ENCODE data around the gene MAP1LC3B2. TPM values are rescaled to one million over a fixed set of nuclear protein-coding genes. Genes with fewer than 3 reads are reported as not detected.

The MAP1LC3B2 gene
- 1 to 10 TPM; 1.3 to 1.7 TPM for total RNA-seq

GRCh38 chr12:116559162-116559935, at the start of gene MAP1LC3B2:
MAP1LC3B2 (plus strand) TSS chr12:116559381; CDS start chr12:116575943, 16,562 bp downstream.
- Mint-ChIP-seq H3K9me3 (ENCODE audit: insufficient read depth) (peaks cover 20% of the 10 kb centered on the region), H3K27me3 (ENCODE audit: low read depth) (peaks cover 3% of the 10 kb centered on the region), H3K4me1 (ENCODE audit: low read depth) (peaks cover 41% of the 10 kb centered on the region), H3K27ac (peak within 1 kb of the TSS; percentile 100), H3K4me3 (peak within 1 kb of the TSS; percentile 78), H3K36me3 (ENCODE audit: low read depth) (peaks cover 20% of the 10 kb centered on the region)
- POLR2A ChIA-PET = interaction anchor here (0.6 to 2.6 kb wide), 13 partner anchors 9 to 321 kb away, joined by 3 to 23 read pairs (median 5); no protein-coding TSS in a partner anchor
- peak; percentile 94 for DNase-seq
- peak; percentile 93 for ATAC-seq
- CTCF ChIA-PET = interaction anchor here (1.1 to 1.9 kb wide), 13 partner anchors 9 to 323 kb away, joined by 4 to 13 read pairs (median 5); no protein-coding TSS in a partner anchor

GRCh38 chr12:116513944-116514343, 45.2 kb upstream of the MAP1LC3B2 start:
- H3K27ac Mint-ChIP-seq = no peak overlapping the region
- POLR2A ChIA-PET = no interaction called here
- CTCF ChIA-PET = no interaction called here

GRCh38 chr12:116515684-116516083, 43.5 kb upstream of the MAP1LC3B2 start:
- ATAC-seq (no peak), DNase-seq (no peak)
- Mint-ChIP-seq H3K36me3 (ENCODE audit: low read depth) (no peaks in the 10 kb centered on the region), H3K4me1 (ENCODE audit: low read depth) (no peaks in the 10 kb centered on the region), H3K9me3 (ENCODE audit: insufficient read depth) (no peaks in the 10 kb centered on the region), H3K27me3 (ENCODE audit: low read depth) (peaks cover 11% of the 10 kb centered on the region), H3K27ac (no peak overlapping the region), H3K4me3 (no peak overlapping the region)
- CTCF ChIA-PET = no interaction called here
- POLR2A ChIA-PET = no interaction called here

More at GRCh38 chr12:116513944-116514343, 45.2 kb upstream of the MAP1LC3B2 start:
- DNase-seq (no peak), ATAC-seq (no peak)
- no peak overlapping the region for H3K4me3 Mint-ChIP-seq
- H3K36me3 Mint-ChIP-seq (ENCODE audit: low read depth) = no peaks in the 10 kb centered on the region
- peaks cover 11% of the 10 kb centered on the region for H3K27me3 Mint-ChIP-seq (ENCODE audit: low read depth)
- H3K9me3 Mint-ChIP-seq (ENCODE audit: insufficient read depth) = no peaks in the 10 kb centered on the region
- no peaks in the 10 kb centered on the region for H3K4me1 Mint-ChIP-seq (ENCODE audit: low read depth)

- Mint-ChIP-seq H3K4me1 (ENCODE audit: low read depth) (peaks cover 9% of the 10 kb centered on the region), H3K9me3 (ENCODE audit: insufficient read depth) (no peaks in the 10 kb centered on the region), H3K27ac (no peak overlapping the region), H3K36me3 (ENCODE audit: low read depth) (no peaks in the 10 kb centered on the region), H3K4me3 (no peak overlapping the region), H3K27me3 (ENCODE audit: low read depth) (peaks cover 11% of the 10 kb centered on the region)
- ChIA-PET CTCF (interaction anchor here (0.6 kb wide), 1 partner anchor 124 kb away, joined by 3 read pairs; no protein-coding TSS in a partner anchor), POLR2A (no interaction called here)
- no peak for ATAC-seq
- no peak for DNase-seq
These were observed 42.5 kb upstream of the MAP1LC3B2 start for GRCh38 chr12:116516657-116517056.

- ATAC-seq = no peak
- H3K27me3 Mint-ChIP-seq (ENCODE audit: low read depth) = peaks cover 7% of the 10 kb centered on the region
- H3K4me1 Mint-ChIP-seq (ENCODE audit: low read depth) = peaks cover 9% of the 10 kb centered on the region
- no peak overlapping the region for H3K4me3 Mint-ChIP-seq
- DNase-seq = no peak
- ChIA-PET CTCF (no interaction called here), POLR2A (no interaction called here)
- no peaks in the 10 kb centered on the region for H3K36me3 Mint-ChIP-seq (ENCODE audit: low read depth)
- H3K27ac Mint-ChIP-seq = no peak overlapping the region
- H3K9me3 Mint-ChIP-seq (ENCODE audit: insufficient read depth) = no peaks in the 10 kb centered on the region
These were observed 41.6 kb upstream of the MAP1LC3B2 start for GRCh38 chr12:116517431-116518045.

- DNase-seq (no peak), ATAC-seq (no peak)
- peaks cover 9% of the 10 kb centered on the region for H3K4me1 Mint-ChIP-seq (ENCODE audit: low read depth)
- peaks cover 6% of the 10 kb centered on the region for H3K27me3 Mint-ChIP-seq (ENCODE audit: low read depth)
- no peak overlapping the region for H3K27ac Mint-ChIP-seq
- H3K36me3 Mint-ChIP-seq (ENCODE audit: low read depth) = no peaks in the 10 kb centered on the region
- ChIA-PET CTCF (interaction anchor here (1.7 kb wide), 1 partner anchor 39 kb away, joined by 5 read pairs; the partner anchor contains the start of gene MAP1LC3B2), POLR2A (interaction anchor here (0.6 kb wide), 1 partner anchor 31 kb away, joined by 3 read pairs; no protein-coding TSS in a partner anchor)
- H3K4me3 Mint-ChIP-seq = no peak overlapping the region
- H3K9me3 Mint-ChIP-seq (ENCODE audit: insufficient read depth) = no peaks in the 10 kb centered on the region
These were observed 38.9 kb upstream of the MAP1LC3B2 start for GRCh38 chr12:116520225-116520760.

- POLR2A ChIA-PET = interaction anchor here (0.6 kb wide), 1 partner anchor 32 kb away, joined by 3 read pairs; no protein-coding TSS in a partner anchor
- Mint-ChIP-seq H3K4me1 (ENCODE audit: low read depth) (peaks cover 9% of the 10 kb centered on the region), H3K27me3 (ENCODE audit: low read depth) (peaks cover 6% of the 10 kb centered on the region), H3K27ac (no peak overlapping the region), H3K36me3 (ENCODE audit: low read depth) (no peaks in the 10 kb centered on the region), H3K9me3 (ENCODE audit: insufficient read depth) (no peaks in the 10 kb centered on the region), H3K4me3 (no peak overlapping the region)
- CTCF ChIA-PET = interaction anchor here (1.7 kb wide), 1 partner anchor 38 kb away, joined by 5 read pairs; the partner anchor contains the start of gene MAP1LC3B2
- ATAC-seq (no peak), DNase-seq (peak; percentile 44)
These were observed 38.2 kb upstream of the MAP1LC3B2 start for GRCh38 chr12:116520801-116521471.

GRCh38 chr12:116524311-116524710, 34.9 kb upstream of the MAP1LC3B2 start:
- POLR2A ChIA-PET = interaction anchor here (1.5 kb wide), 1 partner anchor 9 kb away, joined by 4 read pairs; no protein-coding TSS in a partner anchor
- ATAC-seq = no peak

GRCh38 chr12:116524964-116525379, 34.2 kb upstream of the MAP1LC3B2 start:
- ATAC-seq (no peak), DNase-seq (no peak)
- no peaks in the 10 kb centered on the region for H3K36me3 Mint-ChIP-seq (ENCODE audit: low read depth)
- no peak overlapping the region for H3K27ac Mint-ChIP-seq
- CTCF ChIA-PET = no interaction called here
- H3K4me1 Mint-ChIP-seq (ENCODE audit: low read depth) = peaks cover 9% of the 10 kb centered on the region
- POLR2A ChIA-PET = interaction anchor here (1.5 kb wide), 1 partner anchor 8 kb away, joined by 4 read pairs; no protein-coding TSS in a partner anchor
- no peak overlapping the region for H3K4me3 Mint-ChIP-seq
- H3K9me3 Mint-ChIP-seq (ENCODE audit: insufficient read depth) = no peaks in the 10 kb centered on the region
- peaks cover 17% of the 10 kb centered on the region for H3K27me3 Mint-ChIP-seq (ENCODE audit: low read depth)

More at GRCh38 chr12:116524311-116524710, 34.9 kb upstream of the MAP1LC3B2 start:
- no peak overlapping the region for H3K27ac Mint-ChIP-seq
- H3K27me3 Mint-ChIP-seq (ENCODE audit: low read depth) = peaks cover 17% of the 10 kb centered on the region
- DNase-seq = no peak
- no peaks in the 10 kb centered on the region for H3K36me3 Mint-ChIP-seq (ENCODE audit: low read depth)
- CTCF ChIA-PET = no interaction called here
- peaks cover 9% of the 10 kb centered on the region for H3K4me1 Mint-ChIP-seq (ENCODE audit: low read depth)
- H3K4me3 Mint-ChIP-seq = no peak overlapping the region
- H3K9me3 Mint-ChIP-seq (ENCODE audit: insufficient read depth) = no peaks in the 10 kb centered on the region

GRCh38 chr12:116525418-116526001, 33.7 kb upstream of the MAP1LC3B2 start:
- POLR2A ChIA-PET = interaction anchor here (1.5 kb wide), 1 partner anchor 8 kb away, joined by 4 read pairs; no protein-coding TSS in a partner anchor
- ATAC-seq = no peak
- Mint-ChIP-seq H3K27ac (no peak overlapping the region), H3K4me1 (ENCODE audit: low read depth) (peaks cover 9% of the 10 kb centered on the region), H3K36me3 (ENCODE audit: low read depth) (no peaks in the 10 kb centered on the region), H3K27me3 (ENCODE audit: low read depth) (peaks cover 17% of the 10 kb centered on the region), H3K4me3 (no peak overlapping the region), H3K9me3 (ENCODE audit: insufficient read depth) (no peaks in the 10 kb centered on the region)
- CTCF ChIA-PET = no interaction called here
- DNase-seq = no peak

- DNase-seq = no peak
These were observed 31.1 kb upstream of the MAP1LC3B2 start for GRCh38 chr12:116528065-116528464.

More at GRCh38 chr12:116528065-116528464, 31.1 kb upstream of the MAP1LC3B2 start:
- Mint-ChIP-seq H3K4me3 (no peak overlapping the region), H3K27ac (no peak overlapping the region), H3K27me3 (ENCODE audit: low read depth) (peaks cover 20% of the 10 kb centered on the region), H3K4me1 (ENCODE audit: low read depth) (peaks cover 7% of the 10 kb centered on the region), H3K36me3 (ENCODE audit: low read depth) (no peaks in the 10 kb centered on the region), H3K9me3 (ENCODE audit: insufficient read depth) (no peaks in the 10 kb centered on the region)
- ChIA-PET POLR2A (no interaction called here), CTCF (no interaction called here)
- no peak for ATAC-seq

Measured in activated CD8-positive, alpha-beta T cell treated with anti-CD3 and anti-CD28 coated beads, Interleukin-2, amount 10 ng/mL, durations not matched to agents 7 days and 5 days (primary cell).